HepG2 (cell line): ENCODE results near the gene DCTN1. TPM values are rescaled to one million over a fixed set of nuclear protein-coding genes. Genes with fewer than 3 reads are reported as not detected.
A peak's percentile ranks its signal among the peaks of the same experiment; 100 is the strongest.

Experiments used
- FOSL1 ChIP-seq: sonication (generic); formaldehyde crosslinking; IDR thresholded peaks from 2 replicates; pipeline ENCODE4 v1.9.0; 2021; ENCODE audit warnings: missing genetic modification reagents, borderline replicate concordance
- HMG20B ChIP-seq: conservative IDR thresholded peaks from 2 replicates; pipeline ENCODE4 v1.6.1; 2016; ENCODE audit warnings: missing genetic modification reagents, missing compliant biosample characterization
- MBNL3 ChIP-seq: fragments of 250-450 bp; sonication (Bioruptor Pico); conservative IDR thresholded peaks from 2 replicates; pipeline ENCODE4 v1.8.0; 2022; ENCODE audit warnings: mild to moderate bottlenecking, inconsistent platforms
- MXD1 ChIP-seq: sonication (generic); formaldehyde crosslinking; IDR thresholded peaks from 2 replicates; pipeline ENCODE4 v1.4.0; 2020; ENCODE audit warnings: mild to moderate bottlenecking, missing genetic modification reagents
- NPAS2 ChIP-seq: sonication (generic); formaldehyde crosslinking; IDR thresholded peaks from 2 replicates; pipeline ENCODE4 v1.8.0; 2022; ENCODE audit warnings: mild to moderate bottlenecking, missing genetic modification reagents, borderline replicate concordance
- PHF21A ChIP-seq: sonication (generic); formaldehyde crosslinking; IDR thresholded peaks from 2 replicates; pipeline ENCODE4 v1.5.0; 2020; ENCODE audit warnings: mild to moderate bottlenecking, missing genetic modification reagents
- U2AF1 ChIP-seq: fragments of 200-400 bp; formaldehyde crosslinking; optimal IDR thresholded peaks from 2 replicates; pipeline ENCODE3; 2017; ENCODE audit warnings: mild to moderate bottlenecking, low read depth, low read length
- UBTF ChIP-seq: sonication (generic); formaldehyde crosslinking; IDR thresholded peaks from 2 replicates; pipeline ENCODE4 v1.4.0; 2020; ENCODE audit warnings: mild to moderate bottlenecking, missing genetic modification reagents
- ZBTB10 ChIP-seq: sonication (generic); formaldehyde crosslinking; IDR thresholded peaks from 2 replicates; pipeline ENCODE4 v1.4.0; 2020; ENCODE audit warnings: missing genetic modification reagents, borderline replicate concordance
- ZBTB20 ChIP-seq: sonication (generic); formaldehyde crosslinking; IDR thresholded peaks from 2 replicates; pipeline ENCODE4 v1.8.1; 2023; ENCODE audit warnings: missing genetic modification reagents, low read depth, mild to moderate bottlenecking, borderline replicate concordance
- ZFP90 ChIP-seq: sonication (generic); formaldehyde crosslinking; IDR thresholded peaks from 2 replicates; pipeline ENCODE4 v1.8.0; 2022; ENCODE audit warnings: missing genetic modification reagents, mild to moderate bottlenecking, inconsistent platforms, borderline replicate concordance
- ZNF30 ChIP-seq: sonication (generic); formaldehyde crosslinking; IDR thresholded peaks from 2 replicates; pipeline ENCODE4 v1.5.0; 2020; ENCODE audit warnings: mild to moderate bottlenecking, missing genetic modification reagents
- ZNF354B ChIP-seq: sonication (generic); formaldehyde crosslinking; IDR thresholded peaks from 2 replicates; pipeline ENCODE4 v1.8.0; 2022; ENCODE audit warnings: mild to moderate bottlenecking, missing genetic modification reagents
- ZNF790 ChIP-seq: sonication (generic); formaldehyde crosslinking; IDR thresholded peaks from 2 replicates; pipeline ENCODE4 v1.8.0; 2022; ENCODE audit warnings: missing genetic modification reagents, mild to moderate bottlenecking, borderline replicate concordance
- polyA plus RNA-seq, 8 experiments: library from polyadenylated mRNA; depleted of rRNA in 3 of 8; stranded (reverse) in 7 of 8; unstranded in 1 of 8; fragments of >200 nt; fragmentation: Illumina TruSeq in 4 of 8; extraction: Trizol in 4 of 8; gene quantifications; 2 replicates each; pipeline versions ENCODE4 v1.2.1 to v1.2.3, GENCODE V29; 2011 to 2016; ENCODE audit warnings: low read depth in 4 of 8, missing spikeins in 1 of 8, mixed read lengths in 1 of 8; ENCODE audit not compliant: insufficient read depth in 1 of 8
- total RNA-seq, 5 experiments: library from RNA; depleted of rRNA; stranded (reverse); fragments of >200 nt; fragmentation: Illumina TruSeq; extraction: Trizol; gene quantifications; 2 replicates each; pipeline ENCODE4 v1.2.3, GENCODE V29; 2016; ENCODE audit warnings: low read depth in 1 of 5
- TF ChIP-seq, protein P1 (sequence below): sonication (generic); formaldehyde crosslinking; IDR thresholded peaks from 2 replicates; pipeline ENCODE4 v1.4.0; 2020; ENCODE audit warnings: missing genetic modification reagents, borderline replicate concordance
- TF ChIP-seq, protein P2 (sequence below): sonication (generic); formaldehyde crosslinking; IDR thresholded peaks from 2 replicates; pipeline ENCODE4 v1.4.0; 2020; ENCODE audit warnings: missing genetic modification reagents, borderline replicate concordance
- TF ChIP-seq, protein P3 (sequence below): IDR thresholded peaks from 2 replicates; pipeline ENCODE4 v1.6.1; 2012; ENCODE audit warnings: inconsistent platforms

Gene DCTN1
- total and polyA plus RNA-seq, 2 of the 13 experiments (the other 11 are each of a cell fraction or from before 2014, with no cell fraction given): 73.2 to 122 TPM

DNA sequence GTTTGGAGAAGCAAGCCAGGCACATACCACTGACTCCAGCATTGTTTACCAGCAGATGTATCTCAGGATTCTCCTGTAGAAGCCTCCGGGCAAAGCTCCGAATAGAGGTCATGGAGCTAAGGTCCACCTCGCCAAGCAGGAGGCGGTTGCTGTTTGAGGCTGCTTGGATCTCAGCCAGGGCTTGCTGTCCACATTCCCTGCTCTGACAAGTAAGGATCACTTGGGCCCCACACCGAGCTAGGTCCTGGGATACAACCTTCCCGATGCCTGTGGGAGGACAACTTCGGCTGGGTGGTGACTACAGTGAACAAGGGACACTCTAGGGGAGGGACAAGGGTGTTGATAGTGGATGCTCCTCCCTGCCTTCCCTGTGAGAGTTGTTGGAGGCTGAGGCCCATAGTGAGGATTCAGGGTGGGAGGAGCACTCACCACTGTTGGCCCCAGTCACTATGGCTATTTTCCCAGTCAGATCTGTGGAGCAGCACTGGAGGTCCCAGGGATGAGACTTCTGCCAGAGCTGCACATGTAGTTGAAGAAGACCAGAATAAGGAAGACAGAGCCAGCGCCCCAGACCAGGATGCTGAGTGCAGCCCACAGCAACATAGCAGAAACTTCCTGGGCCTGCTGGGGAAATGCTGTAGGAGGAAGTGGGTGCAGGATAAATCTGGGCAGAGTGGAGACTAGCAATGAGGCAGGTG, 33.0 kb upstream of the DCTN1 start (continued):
- no peak for TF ChIP-seq ZNF790
- no peak for TF ChIP-seq U2AF1
- no peak for TF ChIP-seq HMG20B (CRISPR knock-in tag)
- TF ChIP-seq ZNF30 (CRISPR knock-in tag): no peak
- no peak for TF ChIP-seq ZFP90
- 0 out of 2 replicates have a peak, but pooled peaks have one; percentile 25 for TF ChIP-seq UBTF (CRISPR knock-in tag)
- TF ChIP-seq, protein P1, sequence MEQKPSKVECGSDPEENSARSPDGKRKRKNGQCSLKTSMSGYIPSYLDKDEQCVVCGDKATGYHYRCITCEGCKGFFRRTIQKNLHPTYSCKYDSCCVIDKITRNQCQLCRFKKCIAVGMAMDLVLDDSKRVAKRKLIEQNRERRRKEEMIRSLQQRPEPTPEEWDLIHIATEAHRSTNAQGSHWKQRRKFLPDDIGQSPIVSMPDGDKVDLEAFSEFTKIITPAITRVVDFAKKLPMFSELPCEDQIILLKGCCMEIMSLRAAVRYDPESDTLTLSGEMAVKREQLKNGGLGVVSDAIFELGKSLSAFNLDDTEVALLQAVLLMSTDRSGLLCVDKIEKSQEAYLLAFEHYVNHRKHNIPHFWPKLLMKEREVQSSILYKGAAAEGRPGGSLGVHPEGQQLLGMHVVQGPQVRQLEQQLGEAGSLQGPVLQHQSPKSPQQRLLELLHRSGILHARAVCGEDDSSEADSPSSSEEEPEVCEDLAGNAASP (CRISPR knock-in tag): peak; percentile 6; the same call in 1 of the 2 replicates
- no peak for TF ChIP-seq FOSL1 (CRISPR knock-in tag)
- TF ChIP-seq ZBTB20 (CRISPR knock-in tag): no peak
- TF ChIP-seq, protein P2, sequence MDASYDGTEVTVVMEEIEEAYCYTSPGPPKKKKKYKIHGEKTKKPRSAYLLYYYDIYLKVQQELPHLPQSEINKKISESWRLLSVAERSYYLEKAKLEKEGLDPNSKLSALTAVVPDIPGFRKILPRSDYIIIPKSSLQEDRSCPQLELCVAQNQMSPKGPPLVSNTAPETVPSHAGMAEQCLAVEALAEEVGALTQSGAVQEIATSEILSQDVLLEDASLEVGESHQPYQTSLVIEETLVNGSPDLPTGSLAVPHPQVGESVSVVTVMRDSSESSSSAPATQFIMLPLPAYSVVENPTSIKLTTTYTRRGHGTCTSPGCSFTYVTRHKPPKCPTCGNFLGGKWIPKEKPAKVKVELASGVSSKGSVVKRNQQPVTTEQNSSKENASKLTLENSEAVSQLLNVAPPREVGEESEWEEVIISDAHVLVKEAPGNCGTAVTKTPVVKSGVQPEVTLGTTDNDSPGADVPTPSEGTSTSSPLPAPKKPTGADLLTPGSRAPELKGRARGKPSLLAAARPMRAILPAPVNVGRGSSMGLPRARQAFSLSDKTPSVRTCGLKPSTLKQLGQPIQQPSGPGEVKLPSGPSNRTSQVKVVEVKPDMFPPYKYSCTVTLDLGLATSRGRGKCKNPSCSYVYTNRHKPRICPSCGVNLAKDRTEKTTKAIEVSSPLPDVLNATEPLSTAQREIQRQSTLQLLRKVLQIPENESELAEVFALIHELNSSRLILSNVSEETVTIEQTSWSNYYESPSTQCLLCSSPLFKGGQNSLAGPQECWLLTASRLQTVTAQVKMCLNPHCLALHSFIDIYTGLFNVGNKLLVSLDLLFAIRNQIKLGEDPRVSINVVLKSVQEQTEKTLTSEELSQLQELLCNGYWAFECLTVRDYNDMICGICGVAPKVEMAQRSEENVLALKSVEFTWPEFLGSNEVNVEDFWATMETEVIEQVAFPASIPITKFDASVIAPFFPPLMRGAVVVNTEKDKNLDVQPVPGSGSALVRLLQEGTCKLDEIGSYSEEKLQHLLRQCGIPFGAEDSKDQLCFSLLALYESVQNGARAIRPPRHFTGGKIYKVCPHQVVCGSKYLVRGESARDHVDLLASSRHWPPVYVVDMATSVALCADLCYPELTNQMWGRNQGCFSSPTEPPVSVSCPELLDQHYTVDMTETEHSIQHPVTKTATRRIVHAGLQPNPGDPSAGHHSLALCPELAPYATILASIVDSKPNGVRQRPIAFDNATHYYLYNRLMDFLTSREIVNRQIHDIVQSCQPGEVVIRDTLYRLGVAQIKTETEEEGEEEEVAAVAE (CRISPR knock-in tag): no peak
- TF ChIP-seq NPAS2 (CRISPR knock-in tag): no peak
- TF ChIP-seq ZNF354B (CRISPR knock-in tag): no peak
- TF ChIP-seq PHF21A (CRISPR knock-in tag): peak; percentile 79
- no peak for TF ChIP-seq ZBTB10 (CRISPR knock-in tag)
- TF ChIP-seq, protein P3, sequence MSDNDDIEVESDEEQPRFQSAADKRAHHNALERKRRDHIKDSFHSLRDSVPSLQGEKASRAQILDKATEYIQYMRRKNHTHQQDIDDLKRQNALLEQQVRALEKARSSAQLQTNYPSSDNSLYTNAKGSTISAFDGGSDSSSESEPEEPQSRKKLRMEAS: peak; percentile 53
- TF ChIP-seq MBNL3 (CRISPR knock-in tag): no peak
- TF ChIP-seq MXD1 (CRISPR knock-in tag): no peak
